ENCODE data around the gene LIN52.
"Not testable (repeated sequence)": the region's sequence is repeated elsewhere in the genome, so short reads cannot be mapped to it uniquely, and the experiment has no call there.

The LIN52 gene

GRCh38 chr14:74111395-74112216 lies 26.9 kb downstream of the LIN52 start:
- not testable (repeated sequence) for H3K4me1 ChIP-seq (ENCODE audit: insufficient read depth, low read length); H3K4me3 ChIP-seq (ENCODE audit: low read depth in 1 of 2, low read length in 2 of 2); H3K9me3 ChIP-seq (ENCODE audit: low read length); H3K27me3 ChIP-seq (ENCODE audit: control insufficient read depth in 1 of 2, insufficient read depth in 2 of 2, low read length in 2 of 2); H3K9ac ChIP-seq (ENCODE audit: low read length); H3K27ac ChIP-seq (ENCODE audit: low read depth, low read length); H3K36me3 ChIP-seq (ENCODE audit: insufficient read depth, low read length)

- not testable (repeated sequence) for H3K9me3 ChIP-seq (ENCODE audit: low read length); H3K27me3 ChIP-seq (ENCODE audit: control insufficient read depth in 1 of 2, insufficient read depth in 2 of 2, low read length in 2 of 2); H3K4me1 ChIP-seq (ENCODE audit: insufficient read depth, low read length); H3K27ac ChIP-seq (ENCODE audit: low read depth, low read length); H3K4me3 ChIP-seq (ENCODE audit: low read depth in 1 of 2, low read length in 2 of 2); H3K36me3 ChIP-seq (ENCODE audit: insufficient read depth, low read length); H3K9ac ChIP-seq (ENCODE audit: low read length)
Measured at GRCh38 chr14:74125487-74125886, 40.7 kb downstream of the LIN52 start.

GRCh38 chr14:74126315-74127013 lies 41.7 kb downstream of the LIN52 start:
- no peaks in the 10 kb centered on the region for H3K9me3 ChIP-seq (ENCODE audit: low read length)

GRCh38 chr14:74127634-74128033 lies 42.9 kb downstream of the LIN52 start:
- Histone ChIP-seq H3K4me1 (ENCODE audit: insufficient read depth, low read length) (no peaks in the 10 kb centered on the region), H3K9me3 (ENCODE audit: low read length) (no peaks in the 10 kb centered on the region), H3K9ac (ENCODE audit: low read length) (no peak overlapping the region), H3K27ac (ENCODE audit: low read depth, low read length) (no peak overlapping the region), H3K27me3 (ENCODE audit: control insufficient read depth in 1 of 2, insufficient read depth in 2 of 2, low read length in 2 of 2) (no peaks in the 10 kb centered on the region), H3K4me3 (ENCODE audit: low read depth in 1 of 2, low read length in 2 of 2) (no peak overlapping the region), H3K36me3 (ENCODE audit: insufficient read depth, low read length) (no peaks in the 10 kb centered on the region)

More at GRCh38 chr14:74126315-74127013, 41.7 kb downstream of the LIN52 start:
- Histone ChIP-seq H3K36me3 (ENCODE audit: insufficient read depth, low read length) (no peaks in the 10 kb centered on the region), H3K27ac (ENCODE audit: low read depth, low read length) (no peak overlapping the region), H3K4me1 (ENCODE audit: insufficient read depth, low read length) (no peaks in the 10 kb centered on the region), H3K9ac (ENCODE audit: low read length) (no peak overlapping the region), H3K4me3 (ENCODE audit: low read depth in 1 of 2, low read length in 2 of 2) (no peak overlapping the region), H3K27me3 (ENCODE audit: control insufficient read depth in 1 of 2, insufficient read depth in 2 of 2, low read length in 2 of 2) (no peaks in the 10 kb centered on the region)

- Histone ChIP-seq H3K27ac (ENCODE audit: low read depth, low read length) (no peak overlapping the region), H3K36me3 (ENCODE audit: insufficient read depth, low read length) (no peaks in the 10 kb centered on the region), H3K9me3 (ENCODE audit: low read length) (no peaks in the 10 kb centered on the region), H3K4me3 (ENCODE audit: low read depth in 1 of 2, low read length in 2 of 2) (no peak overlapping the region), H3K4me1 (ENCODE audit: insufficient read depth, low read length) (no peaks in the 10 kb centered on the region), H3K27me3 (ENCODE audit: control insufficient read depth in 1 of 2, insufficient read depth in 2 of 2, low read length in 2 of 2) (no peaks in the 10 kb centered on the region), H3K9ac (ENCODE audit: low read length) (no peak overlapping the region)
Measured at GRCh38 chr14:74133833-74134481, 49.2 kb downstream of the LIN52 start.

GRCh38 chr14:74134484-74134883 lies 49.7 kb downstream of the LIN52 start:
- Histone ChIP-seq H3K4me3 (ENCODE audit: low read depth in 1 of 2, low read length in 2 of 2) (no peak overlapping the region), H3K36me3 (ENCODE audit: insufficient read depth, low read length) (no peaks in the 10 kb centered on the region), H3K4me1 (ENCODE audit: insufficient read depth, low read length) (no peaks in the 10 kb centered on the region), H3K27ac (ENCODE audit: low read depth, low read length) (no peak overlapping the region), H3K9me3 (ENCODE audit: low read length) (no peaks in the 10 kb centered on the region), H3K27me3 (ENCODE audit: control insufficient read depth in 1 of 2, insufficient read depth in 2 of 2, low read length in 2 of 2) (no peaks in the 10 kb centered on the region), H3K9ac (ENCODE audit: low read length) (no peak overlapping the region)

GRCh38 chr14:74135426-74135825 lies 50.7 kb downstream of the LIN52 start:
- no peak overlapping the region for H3K9ac ChIP-seq (ENCODE audit: low read length)
- no peaks in the 10 kb centered on the region for H3K9me3 ChIP-seq (ENCODE audit: low read length)
- no peaks in the 10 kb centered on the region for H3K4me1 ChIP-seq (ENCODE audit: insufficient read depth, low read length)
- H3K27ac ChIP-seq (ENCODE audit: low read depth, low read length): no peak overlapping the region
- no peaks in the 10 kb centered on the region for H3K27me3 ChIP-seq (ENCODE audit: control insufficient read depth in 1 of 2, insufficient read depth in 2 of 2, low read length in 2 of 2)
- no peak overlapping the region for H3K4me3 ChIP-seq (ENCODE audit: low read depth in 1 of 2, low read length in 2 of 2)
- H3K36me3 ChIP-seq (ENCODE audit: insufficient read depth, low read length): no peaks in the 10 kb centered on the region

GRCh38 chr14:74140374-74140850 lies 55.7 kb downstream of the LIN52 start:
- Histone ChIP-seq H3K4me3 (ENCODE audit: low read depth in 1 of 2, low read length in 2 of 2) (no peak overlapping the region), H3K9me3 (ENCODE audit: low read length) (no peaks in the 10 kb centered on the region), H3K27ac (ENCODE audit: low read depth, low read length) (no peak overlapping the region), H3K36me3 (ENCODE audit: insufficient read depth, low read length) (no peaks in the 10 kb centered on the region), H3K27me3 (ENCODE audit: control insufficient read depth in 1 of 2, insufficient read depth in 2 of 2, low read length in 2 of 2) (no peaks in the 10 kb centered on the region), H3K4me1 (ENCODE audit: insufficient read depth, low read length) (peaks cover 5% of the 10 kb centered on the region), H3K9ac (ENCODE audit: low read length) (no peak overlapping the region)

GRCh38 chr14:74141703-74142102 lies 56.9 kb downstream of the LIN52 start:
- no peaks in the 10 kb centered on the region for H3K36me3 ChIP-seq (ENCODE audit: insufficient read depth, low read length)
- no peak overlapping the region for H3K4me3 ChIP-seq (ENCODE audit: low read depth in 1 of 2, low read length in 2 of 2)
- no peak overlapping the region for H3K27ac ChIP-seq (ENCODE audit: low read depth, low read length)
- no peak overlapping the region for H3K9ac ChIP-seq (ENCODE audit: low read length)
- H3K9me3 ChIP-seq (ENCODE audit: low read length): no peaks in the 10 kb centered on the region
- no peaks in the 10 kb centered on the region for H3K27me3 ChIP-seq (ENCODE audit: control insufficient read depth in 1 of 2, insufficient read depth in 2 of 2, low read length in 2 of 2)
- H3K4me1 ChIP-seq (ENCODE audit: insufficient read depth, low read length): peaks cover 5% of the 10 kb centered on the region

GRCh38 chr14:74142523-74142922 lies 57.8 kb downstream of the LIN52 start:
- Histone ChIP-seq H3K9me3 (ENCODE audit: low read length) (no peaks in the 10 kb centered on the region), H3K9ac (ENCODE audit: low read length) (no peak overlapping the region), H3K36me3 (ENCODE audit: insufficient read depth, low read length) (no peaks in the 10 kb centered on the region), H3K27ac (ENCODE audit: low read depth, low read length) (no peak overlapping the region), H3K4me1 (ENCODE audit: insufficient read depth, low read length) (peaks cover 5% of the 10 kb centered on the region), H3K27me3 (ENCODE audit: control insufficient read depth in 1 of 2, insufficient read depth in 2 of 2, low read length in 2 of 2) (no peaks in the 10 kb centered on the region), H3K4me3 (ENCODE audit: low read depth in 1 of 2, low read length in 2 of 2) (no peak overlapping the region)

GRCh38 chr14:74144789-74145188 lies 60.0 kb downstream of the LIN52 start:
- no peak overlapping the region for H3K4me3 ChIP-seq (ENCODE audit: low read depth in 1 of 2, low read length in 2 of 2)
- H3K9ac ChIP-seq (ENCODE audit: low read length): no peak overlapping the region
- no peaks in the 10 kb centered on the region for H3K9me3 ChIP-seq (ENCODE audit: low read length)
- no peaks in the 10 kb centered on the region for H3K36me3 ChIP-seq (ENCODE audit: insufficient read depth, low read length)
- no peak overlapping the region for H3K27ac ChIP-seq (ENCODE audit: low read depth, low read length)
- H3K4me1 ChIP-seq (ENCODE audit: insufficient read depth, low read length): peaks cover 5% of the 10 kb centered on the region
- no peaks in the 10 kb centered on the region for H3K27me3 ChIP-seq (ENCODE audit: control insufficient read depth in 1 of 2, insufficient read depth in 2 of 2, low read length in 2 of 2)

Data from muscle layer of colon (tissue), 2 donors.